HG02884 (cell line): ENCODE measurements around the gene CYTL1.
"Not testable (repeated sequence)": the region's sequence is repeated elsewhere in the genome, so short reads cannot be mapped to it uniquely, and the experiment has no call there.

Experiments used
- ATAC-seq: cut with Tn5 transposase; IDR thresholded peaks from one replicate; pipeline ENCODE4 v1.9.1; 2021; ENCODE audit warnings: mild to moderate bottlenecking, moderate library complexity; ENCODE audit not compliant: unreplicated experiment

The CYTL1 gene

GRCh38 chr4:5019274-5019673 is at the start of gene CYTL1:
Gene CYTL1 (minus strand): TSS chr4:5019458. CDS start chr4:5019445, 13 bp downstream.
- no peak for ATAC-seq

- ATAC-seq: no peak
Measured at GRCh38 chr4:5067908-5068307, 48.6 kb upstream of the CYTL1 start.

GRCh38 chr4:5066968-5067367 is 47.7 kb upstream of the CYTL1 start:
- not testable (repeated sequence) for ATAC-seq

- no peak for ATAC-seq
Measured at GRCh38 chr4:5066101-5066500, 46.8 kb upstream of the CYTL1 start.

GRCh38 chr4:5055411-5055810 is 36.2 kb upstream of the CYTL1 start:
- no peak for ATAC-seq

- no peak for ATAC-seq
Measured at GRCh38 chr4:5054532-5054931, 35.3 kb upstream of the CYTL1 start.

GRCh38 chr4:5052726-5053425 is 33.6 kb upstream of the CYTL1 start:
- ATAC-seq: no peak

GRCh38 chr4:5052204-5052702 is 33.0 kb upstream of the CYTL1 start:
- ATAC-seq: no peak

- ATAC-seq: no peak
Measured at GRCh38 chr4:5051278-5052203, 32.3 kb upstream of the CYTL1 start, which contains the start of gene STK32B. Gene STK32B (plus strand): TSS chr4:5051480.

- ATAC-seq: no peak
Measured at GRCh38 chr4:5050520-5051277, 31.4 kb upstream of the CYTL1 start.

GRCh38 chr4:5048721-5049120 is 29.5 kb upstream of the CYTL1 start:
- no peak for ATAC-seq

- ATAC-seq: no peak
Measured at GRCh38 chr4:5045097-5045496, 25.8 kb upstream of the CYTL1 start.

- no peak for ATAC-seq
Measured at GRCh38 chr4:5044341-5044740, 25.1 kb upstream of the CYTL1 start.

GRCh38 chr4:5043579-5043978 is 24.3 kb upstream of the CYTL1 start:
- no peak for ATAC-seq

GRCh38 chr4:5041699-5042098 is 22.4 kb upstream of the CYTL1 start:
- ATAC-seq: no peak

- no peak for ATAC-seq
Measured at GRCh38 chr4:5040856-5041620, 21.8 kb upstream of the CYTL1 start.

GRCh38 chr4:5039800-5040199 is 20.5 kb upstream of the CYTL1 start:
- no peak for ATAC-seq

GRCh38 chr4:5037553-5038551 is 18.6 kb upstream of the CYTL1 start:
- ATAC-seq: no peak

- ATAC-seq: no peak
Measured at GRCh38 chr4:5036239-5036638, 17.0 kb upstream of the CYTL1 start.
